HFF-Myc (cell line): Measurements from ENCODE around the gene MSH3.

Source experiments
- DNase-seq: peaks from one replicate; pipeline ENCODE4 v3.0.0-alpha.2; 2011; ENCODE audit warnings: low read depth; ENCODE audit errors: extremely low read depth
- H3K4me3 ChIP-seq: replicated peaks from 2 replicates; pipeline ENCODE4 v1.5.1; 2011; ENCODE audit warnings: low read depth, mild to moderate bottlenecking, control low read depth, low read length
- CTCF ChIP-seq: IDR thresholded peaks from 2 replicates; pipeline ENCODE4 v1.5.1; 2012; ENCODE audit warnings: mild to moderate bottlenecking, low read depth, low read length, control low read depth; ENCODE audit errors: missing control alignments

The MSH3 gene

GRCh38 chr5:80618438-80618837, 36.0 kb upstream of the MSH3 start:
- DNase-seq: no peak
- H3K4me3 ChIP-seq: no peak overlapping the region
- no peak for TF ChIP-seq CTCF

GRCh38 chr5:80619086-80619485, 35.4 kb upstream of the MSH3 start:
- no peak for DNase-seq
- no peak overlapping the region for H3K4me3 ChIP-seq
- no peak for TF ChIP-seq CTCF

- no peak for DNase-seq
- no peak overlapping the region for H3K4me3 ChIP-seq
- no peak for TF ChIP-seq CTCF
Observed at GRCh38 chr5:80620211-80620610, 34.2 kb upstream of the MSH3 start.

- H3K4me3 ChIP-seq: no peak overlapping the region
- no peak for TF ChIP-seq CTCF
- DNase-seq: no peak
Observed at GRCh38 chr5:80622756-80623155, 31.7 kb upstream of the MSH3 start.

- TF ChIP-seq CTCF: no peak
- no peak overlapping the region for H3K4me3 ChIP-seq
- no peak for DNase-seq
Observed at GRCh38 chr5:80623999-80624398, 30.5 kb upstream of the MSH3 start.

GRCh38 chr5:80625230-80625629, 29.2 kb upstream of the MSH3 start:
- no peak for DNase-seq
- H3K4me3 ChIP-seq: no peak overlapping the region
- TF ChIP-seq CTCF: no peak

GRCh38 chr5:80629281-80629680, 25.2 kb upstream of the MSH3 start:
- TF ChIP-seq CTCF: no peak
- H3K4me3 ChIP-seq: no peak overlapping the region
- DNase-seq: no peak
